ACHN (cell line): ENCODE results near the gene DYNLL1.
A peak's percentile ranks its signal among the peaks of the same experiment; 100 is the strongest.
"Not testable (repeated sequence)": the region's sequence is repeated elsewhere in the genome, so short reads cannot be mapped to it uniquely, and the experiment has no call there.

Experiments used
- DNase-seq: peaks from one replicate; pipeline ENCODE4 v3.0.0-alpha.2; 2015
- in situ Hi-C: cut with HindIII; loops from 2 replicates; pipeline ENCODE4 v1.10.0; 2017; ENCODE audit warnings: low sequenced_read_pairs, low pct_ligation_motif_present, low pct_unique_long_range_greater_than_20kb

Gene DYNLL1

DNA sequence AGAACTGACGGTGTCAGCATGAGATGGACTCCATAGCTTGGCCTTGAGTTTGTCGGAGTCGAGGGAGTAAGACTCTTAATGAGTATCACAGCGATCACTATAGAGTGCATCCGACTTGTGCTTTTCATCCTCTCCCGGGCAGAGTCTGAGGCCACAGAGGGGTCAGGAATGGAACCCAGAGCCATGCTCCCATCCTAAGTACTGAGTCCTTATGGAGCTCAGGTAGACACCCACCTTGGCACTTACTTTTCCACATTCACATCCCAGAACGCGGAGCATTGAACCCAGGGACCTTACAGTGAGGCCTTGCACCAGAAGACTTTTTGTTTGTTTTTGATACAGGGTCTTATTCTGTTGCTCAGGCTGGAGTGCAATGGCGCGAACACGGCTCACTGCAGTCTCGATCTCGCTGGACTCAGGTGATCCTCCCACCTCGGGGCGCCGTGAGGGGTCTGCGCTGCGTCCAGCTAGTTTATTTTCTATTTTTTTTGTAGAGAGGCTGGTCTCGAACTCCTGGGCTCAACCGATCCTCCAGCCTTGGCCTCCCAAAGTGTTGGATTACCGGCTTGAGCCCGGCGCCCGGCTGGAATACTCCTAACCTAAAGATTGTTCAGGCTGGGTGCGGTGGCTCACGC is 25.6 kb upstream of the DYNLL1 start:
- in situ Hi-C loops, result no loop called here
- DNase-seq, result peak; percentile 38

DNA sequence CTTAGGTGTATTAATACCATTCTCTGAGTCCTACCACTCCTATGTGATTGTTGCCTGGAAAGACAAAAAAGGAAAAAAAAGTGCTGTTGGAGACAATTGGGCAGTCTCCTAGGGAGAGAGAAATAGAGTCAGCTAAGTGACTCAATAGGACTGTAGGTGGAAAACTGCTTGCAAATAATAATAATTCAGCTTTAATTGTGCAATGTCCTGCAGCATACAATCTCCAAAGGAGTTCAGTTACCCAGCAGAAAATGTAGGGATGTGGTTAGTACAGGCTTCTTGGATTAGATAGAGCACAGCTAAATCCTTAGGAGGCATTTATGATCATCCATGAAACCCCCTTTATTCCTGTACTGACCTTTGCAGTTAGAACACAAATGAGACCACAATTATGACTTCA is 23.4 kb upstream of the DYNLL1 start:
- DNase-seq, result no peak
- in situ Hi-C loops, result no loop called here

DNA sequence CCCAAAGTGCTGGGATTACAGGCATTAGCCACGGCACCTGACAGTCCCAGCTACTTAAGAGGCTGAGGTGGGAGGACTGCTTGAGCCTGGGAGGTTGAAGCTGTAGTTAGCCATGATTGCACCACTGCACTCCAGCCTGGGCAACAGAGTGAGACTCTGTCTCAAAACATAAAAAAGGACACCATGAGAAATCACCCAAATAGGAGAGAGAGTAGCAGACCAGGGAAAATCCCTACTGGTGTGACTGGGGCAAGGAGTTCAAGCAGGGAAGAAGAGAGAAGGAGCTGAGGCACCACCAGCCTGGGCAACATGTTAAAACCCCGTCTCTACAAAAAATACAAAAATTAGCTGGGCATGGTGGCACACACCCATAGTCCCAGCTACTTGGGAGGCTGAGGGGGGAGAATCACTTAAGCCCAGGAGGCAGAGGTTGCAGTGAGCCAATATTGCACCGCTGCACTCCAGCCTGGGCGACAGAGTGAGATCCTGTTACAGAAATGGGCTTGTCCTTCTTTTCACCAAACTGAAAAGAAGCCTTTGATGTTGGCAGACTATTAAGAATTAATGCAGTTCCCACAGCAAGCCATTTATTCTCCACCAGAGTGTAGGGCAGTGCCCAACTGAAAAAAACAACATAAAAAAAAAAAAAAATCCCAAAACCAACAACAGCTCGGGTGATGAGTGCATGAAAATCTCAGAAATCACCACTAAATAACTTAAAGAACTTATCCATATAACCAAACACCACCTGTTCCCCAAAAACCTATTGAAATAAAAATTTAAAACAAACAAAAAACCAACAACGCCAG is 21.9 kb upstream of the DYNLL1 start:
- DNase-seq, result no peak
- in situ Hi-C loops, result no loop called here

DNA sequence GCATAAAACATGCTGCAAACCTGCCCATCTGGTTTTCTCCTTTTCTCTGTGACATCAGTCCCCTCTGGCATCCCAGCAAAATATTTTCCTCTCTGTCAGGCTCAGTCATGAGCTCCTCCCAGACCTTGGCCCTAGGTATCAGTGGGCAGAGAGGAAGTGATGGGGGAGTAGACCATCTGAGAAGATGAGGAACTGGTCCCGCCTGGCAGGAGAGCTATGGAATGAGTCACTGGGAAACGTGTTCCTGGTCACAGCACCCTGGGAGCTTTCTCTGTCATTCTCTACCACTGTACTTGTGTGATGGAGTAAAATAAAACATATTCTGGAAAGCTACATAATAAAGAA is 21.3 kb upstream of the DYNLL1 start:
- DNase-seq, result peak; percentile 84
- in situ Hi-C loops, result no loop called here

DNA sequence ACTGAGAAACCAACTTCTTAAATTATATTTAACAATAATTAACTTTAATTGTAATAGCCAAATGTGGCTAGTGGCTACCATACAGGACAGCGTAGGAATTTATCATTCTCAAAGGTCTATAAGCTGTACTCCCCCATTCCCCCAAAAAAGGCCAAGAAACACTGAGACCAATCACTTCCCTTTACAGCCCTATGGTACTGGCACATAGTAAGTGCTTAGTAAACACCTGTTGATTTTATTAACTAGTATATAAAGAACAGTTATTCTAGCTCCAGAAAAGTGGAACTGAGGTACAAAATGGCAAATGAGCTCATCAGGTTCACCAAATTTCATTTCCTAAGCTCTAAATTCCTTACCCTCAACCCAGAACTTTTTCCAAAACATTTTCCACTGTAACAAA is 20.3 kb upstream of the DYNLL1 start:
- in situ Hi-C loops, result no loop called here

DNA sequence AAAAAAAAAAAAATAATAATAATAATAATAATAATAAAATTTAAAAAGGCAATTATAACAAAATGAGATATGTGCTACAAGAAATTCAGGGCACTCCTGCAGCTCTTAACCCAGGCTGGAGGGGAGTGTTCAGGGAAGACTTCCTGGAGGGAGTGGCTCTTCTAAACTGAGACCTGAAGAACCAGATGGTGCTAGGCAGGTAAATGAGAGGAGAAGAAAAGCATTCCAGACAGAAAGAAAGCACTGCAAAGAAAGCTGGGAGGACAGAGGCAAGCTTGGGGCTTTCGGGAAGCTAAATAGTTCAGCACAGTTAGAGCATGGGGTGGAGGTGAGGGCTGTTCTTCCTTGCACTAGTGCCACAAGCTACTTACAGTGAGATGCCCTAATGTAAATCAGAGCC is 16.5 kb upstream of the DYNLL1 start:
- DNase-seq, result no peak
- in situ Hi-C loops, result no loop called here

More for the DNA sequence above, 20.3 kb upstream of the DYNLL1 start:
- DNase-seq, result no peak

DNA sequence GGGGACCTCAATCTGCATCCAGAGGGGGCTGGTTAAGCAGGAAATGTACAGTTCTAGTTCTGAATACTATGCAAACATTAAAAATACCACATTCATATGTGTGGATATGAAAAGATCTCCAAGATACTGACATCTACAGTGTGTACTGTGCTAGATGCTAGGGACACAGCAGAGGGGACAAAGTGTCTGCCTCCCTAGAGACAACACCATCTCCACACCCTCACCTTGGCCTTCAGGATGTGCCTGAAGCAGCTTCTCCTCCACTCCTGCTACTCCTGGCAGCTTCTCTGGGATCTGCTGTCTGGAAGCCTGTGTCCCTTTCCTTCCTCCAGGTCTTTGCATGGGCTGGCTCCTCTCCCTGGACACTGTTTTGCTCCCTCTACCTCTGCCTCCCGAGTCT is 15.7 kb upstream of the DYNLL1 start:
- no peak for DNase-seq
- in situ Hi-C loops, result no loop called here

DNA sequence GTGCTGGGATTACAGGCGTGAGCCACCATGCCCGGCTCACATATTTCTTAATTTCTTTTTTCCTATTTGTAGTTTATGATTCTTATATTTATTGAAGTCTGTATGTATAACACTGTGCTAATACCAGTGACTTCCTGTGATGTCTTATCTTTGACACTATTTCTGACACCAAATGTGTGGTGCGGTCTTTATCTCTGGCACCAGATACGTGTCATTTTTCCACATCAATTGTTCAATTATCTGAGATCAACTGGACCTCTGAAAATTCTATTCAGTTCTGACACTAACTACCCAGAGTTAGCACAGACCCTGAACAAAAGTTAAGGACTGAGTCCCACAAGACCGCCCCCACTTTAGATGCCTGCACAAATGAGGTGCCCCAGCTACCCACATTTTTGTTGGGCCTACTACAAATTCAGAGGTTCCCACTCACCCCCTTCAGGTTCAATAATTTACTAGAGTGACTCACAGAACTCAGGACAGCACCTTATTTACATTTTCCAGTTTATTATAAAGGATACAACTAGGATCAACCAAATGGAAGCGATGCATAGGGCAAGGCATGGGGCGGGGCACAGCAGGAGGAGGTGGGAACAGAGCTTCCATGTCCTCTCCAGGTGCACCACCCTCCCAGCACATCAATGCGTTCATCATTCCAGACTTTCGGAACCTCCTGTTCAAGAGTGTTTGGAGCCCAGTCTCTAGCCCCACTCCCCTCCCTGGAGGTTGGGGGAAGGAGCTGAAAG is 14.7 kb upstream of the DYNLL1 start:
- no peak for DNase-seq
- in situ Hi-C loops, result no loop called here

DNA sequence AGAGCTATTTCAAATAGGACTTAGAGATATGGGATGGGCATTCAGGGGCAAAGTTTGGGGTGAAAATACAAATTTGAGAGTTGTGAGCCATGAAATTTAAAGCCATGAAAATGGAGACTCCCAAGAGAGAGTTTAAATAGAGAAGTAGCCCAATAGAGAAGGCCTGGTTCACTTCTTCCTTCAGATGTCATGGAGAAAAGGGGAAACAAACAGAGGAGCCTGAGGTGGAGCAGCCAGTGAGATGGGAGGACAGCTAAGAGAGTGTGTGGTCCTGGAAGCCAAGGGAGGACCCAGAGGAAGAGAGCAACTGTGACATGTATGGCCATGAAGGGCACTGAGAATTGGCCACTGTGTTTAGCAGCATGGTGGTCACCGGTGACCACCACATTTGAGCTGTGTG is 12.3 kb upstream of the DYNLL1 start:
- in situ Hi-C loops, result no loop called here
- DNase-seq, result no peak

DNA sequence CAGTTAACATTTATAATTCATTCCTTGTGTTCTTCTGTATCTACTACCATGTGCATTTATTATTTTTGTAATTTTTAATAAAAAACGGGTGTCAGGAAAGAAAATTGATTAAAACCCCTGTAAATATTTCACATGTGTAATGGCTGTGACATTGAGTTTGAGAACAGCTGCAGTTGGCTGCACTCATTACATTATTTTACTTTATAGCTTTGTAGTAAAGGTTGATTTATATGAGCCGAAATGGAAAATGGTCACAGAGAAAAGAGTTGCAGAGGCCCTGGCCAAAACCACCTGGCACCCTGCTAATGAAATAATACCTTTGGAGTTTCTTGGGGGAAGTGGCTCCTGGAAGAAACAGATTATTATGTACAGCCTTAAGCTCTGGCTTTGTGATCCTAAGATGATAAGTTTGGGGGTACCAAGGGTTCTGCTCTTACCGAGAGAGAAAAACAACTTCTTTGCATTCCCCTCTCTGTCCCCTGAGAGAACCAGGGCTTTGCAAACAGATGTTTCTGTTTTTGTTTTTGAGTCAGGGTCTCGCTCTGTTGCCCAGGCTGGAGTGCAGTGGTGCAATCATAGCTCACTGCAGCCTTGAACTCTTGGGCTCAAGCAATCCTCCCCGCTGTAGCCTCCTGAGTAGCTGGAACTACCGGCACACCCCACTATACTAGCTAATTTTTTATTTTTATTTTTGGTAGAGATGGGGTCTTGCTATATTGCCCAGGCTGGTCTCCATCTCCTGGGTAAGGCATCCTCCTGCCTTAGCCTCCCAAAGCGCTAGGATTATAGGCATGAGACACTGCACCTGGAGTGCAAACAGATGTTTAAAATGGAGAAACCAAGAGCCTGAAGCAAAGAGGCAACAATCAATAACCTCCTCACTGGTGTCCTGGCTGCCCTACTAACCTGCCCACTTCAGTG is 9.7 kb upstream of the DYNLL1 start:
- no peak for DNase-seq
- in situ Hi-C loops, result no loop called here

DNA sequence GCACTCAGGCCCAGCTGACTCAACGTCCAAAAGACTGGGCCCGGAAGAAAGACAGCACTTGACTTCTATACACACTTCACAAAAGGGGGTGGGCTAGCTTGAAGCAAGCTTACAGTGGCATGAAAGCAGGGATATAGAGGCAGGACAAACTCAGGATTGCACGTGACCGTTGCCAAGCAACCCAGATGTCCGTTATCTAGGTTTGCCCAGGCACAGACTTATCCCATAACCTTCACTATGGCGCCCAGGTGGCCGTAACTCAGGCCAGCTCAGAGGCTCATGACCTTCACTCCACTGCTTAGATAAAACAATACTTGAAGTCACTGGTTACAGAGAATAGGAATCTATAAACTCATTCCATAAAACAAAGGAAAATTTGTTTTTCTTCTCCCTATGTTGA is 8.4 kb upstream of the DYNLL1 start:
- DNase-seq, in situ Hi-C loops: not testable (repeated sequence)

DNA sequence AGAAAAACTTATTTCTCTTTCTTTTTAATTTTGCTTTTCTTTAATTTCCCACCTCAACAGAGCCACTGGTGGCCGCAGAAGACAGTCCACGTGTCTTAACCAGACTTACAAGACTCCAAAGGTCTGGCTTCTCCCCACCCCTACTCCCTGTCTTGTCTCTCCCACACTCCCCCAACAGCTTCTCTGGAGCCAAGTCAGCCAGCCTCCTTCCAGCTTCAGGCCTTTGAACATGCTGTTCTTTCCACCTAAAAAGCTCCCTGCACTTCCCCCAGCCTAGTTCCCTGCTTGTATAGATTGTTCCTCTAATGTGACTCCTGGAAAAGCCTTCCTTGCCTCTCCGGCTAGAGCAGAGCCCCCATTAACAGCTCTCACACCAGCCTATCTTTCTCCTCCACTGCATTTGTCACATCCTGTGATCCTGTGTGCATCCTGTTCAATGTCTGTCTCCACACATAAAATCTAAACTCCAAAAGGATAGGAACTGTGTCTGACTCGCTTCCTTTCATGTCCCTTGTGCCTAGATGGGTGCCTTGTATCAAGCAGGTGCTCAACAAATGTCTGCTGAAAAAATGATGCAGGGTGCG is 7.8 kb upstream of the DYNLL1 start:
- DNase-seq, result no peak
- in situ Hi-C loops, result no loop called here

DNA sequence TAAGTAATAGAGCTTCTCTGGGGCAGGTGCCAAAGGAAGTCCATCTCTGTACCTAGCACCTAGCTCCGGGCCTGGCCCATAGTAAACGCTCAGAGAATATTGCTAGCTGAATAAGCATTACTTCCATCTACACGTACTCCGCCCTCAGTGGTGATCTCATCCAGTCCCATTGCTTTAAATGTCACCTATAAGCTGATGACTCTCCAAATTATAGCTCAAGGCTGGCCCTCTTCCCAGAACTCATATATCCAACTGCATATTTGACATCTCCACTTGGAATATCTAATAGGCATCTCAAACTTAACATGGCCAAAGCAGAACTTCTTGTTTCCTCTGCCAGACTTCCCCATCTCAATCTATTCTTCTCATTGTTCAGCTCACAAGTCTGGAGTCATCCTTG is 6.9 kb upstream of the DYNLL1 start:
- in situ Hi-C loops, result no loop called here
- DNase-seq, result no peak

DNA sequence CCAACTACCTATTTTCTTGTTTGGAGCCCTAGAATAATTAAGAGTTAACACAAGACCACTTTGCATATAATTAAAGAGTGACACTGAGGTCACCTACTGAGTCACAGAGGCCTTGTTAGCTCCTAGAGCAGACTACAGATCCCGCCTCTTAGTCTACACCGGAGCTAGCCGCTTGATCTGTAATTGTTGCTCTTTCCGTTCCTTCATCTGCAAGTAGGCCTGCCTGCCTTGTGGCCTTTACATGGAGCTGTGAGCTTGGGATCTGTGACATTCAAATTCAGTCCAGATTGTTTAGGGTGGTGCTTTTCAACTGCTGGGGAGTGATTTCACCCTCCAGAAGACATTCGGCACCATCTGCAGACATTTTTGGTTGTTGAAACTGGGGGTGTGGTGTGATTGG is 5.6 kb upstream of the DYNLL1 start:
- in situ Hi-C loops, result no loop called here
- DNase-seq, result no peak

DNA sequence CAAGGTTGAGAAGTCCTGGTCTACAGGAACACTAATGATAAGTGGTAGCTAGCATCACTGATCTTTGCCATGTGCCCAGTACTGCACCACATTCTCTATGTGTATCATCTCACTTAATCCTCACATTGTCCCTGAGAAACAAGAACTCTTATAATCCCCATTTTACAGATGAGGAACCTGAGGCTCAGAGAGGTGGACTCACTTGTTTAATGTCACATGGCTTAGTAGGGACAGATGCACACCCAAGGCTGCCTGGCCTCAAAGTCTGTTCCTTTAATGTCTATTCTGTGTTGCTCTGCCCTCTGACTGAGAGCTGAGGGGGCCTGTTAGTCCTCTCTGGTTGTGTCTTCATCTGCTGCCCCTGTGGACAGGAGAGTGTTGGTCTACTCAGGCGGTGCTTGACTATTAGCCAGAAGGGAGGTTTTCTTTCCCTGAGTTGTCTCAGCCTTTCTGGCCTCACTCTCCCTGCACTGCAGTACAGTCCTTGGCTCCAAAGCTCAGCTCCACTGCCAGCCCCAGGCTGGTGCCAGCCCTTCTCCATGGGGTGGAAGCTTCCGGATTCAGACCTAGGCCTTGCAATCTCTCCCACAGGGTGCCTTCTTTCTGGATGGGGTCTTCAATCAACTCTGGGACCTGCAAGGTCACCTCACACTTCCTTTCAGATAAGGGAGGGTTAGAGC is 4.9 kb upstream of the DYNLL1 start:
- DNase-seq, result no peak
- in situ Hi-C loops, result no loop called here

DNA sequence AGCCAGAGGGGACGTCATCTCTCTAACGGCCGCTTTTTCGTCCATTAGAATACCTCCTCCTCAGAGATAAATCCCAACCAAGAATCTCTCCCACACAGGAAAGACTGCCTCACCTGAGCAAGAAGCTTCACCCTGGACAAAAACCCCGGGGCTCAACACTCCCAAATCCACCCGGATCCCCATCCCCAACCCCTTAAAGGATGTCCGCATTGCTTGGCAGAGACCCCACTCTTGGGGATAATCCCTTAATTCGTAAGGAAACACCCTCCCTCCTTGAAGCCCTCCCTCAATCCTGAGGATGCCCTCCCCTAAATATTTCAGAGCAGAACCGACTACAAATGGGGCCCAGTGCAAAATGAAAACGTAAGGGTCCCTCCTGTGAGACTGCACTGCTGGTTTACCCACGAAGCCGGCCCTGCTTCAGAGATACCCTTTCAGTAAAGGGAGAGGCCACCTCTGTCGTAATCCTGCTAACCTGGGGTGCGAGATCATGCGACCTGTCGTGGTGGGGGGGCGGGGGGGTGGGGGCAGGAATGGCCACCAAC is 655 bp upstream of the DYNLL1 start:
- in situ Hi-C loops, result no loop called here
- no peak for DNase-seq

DNA sequence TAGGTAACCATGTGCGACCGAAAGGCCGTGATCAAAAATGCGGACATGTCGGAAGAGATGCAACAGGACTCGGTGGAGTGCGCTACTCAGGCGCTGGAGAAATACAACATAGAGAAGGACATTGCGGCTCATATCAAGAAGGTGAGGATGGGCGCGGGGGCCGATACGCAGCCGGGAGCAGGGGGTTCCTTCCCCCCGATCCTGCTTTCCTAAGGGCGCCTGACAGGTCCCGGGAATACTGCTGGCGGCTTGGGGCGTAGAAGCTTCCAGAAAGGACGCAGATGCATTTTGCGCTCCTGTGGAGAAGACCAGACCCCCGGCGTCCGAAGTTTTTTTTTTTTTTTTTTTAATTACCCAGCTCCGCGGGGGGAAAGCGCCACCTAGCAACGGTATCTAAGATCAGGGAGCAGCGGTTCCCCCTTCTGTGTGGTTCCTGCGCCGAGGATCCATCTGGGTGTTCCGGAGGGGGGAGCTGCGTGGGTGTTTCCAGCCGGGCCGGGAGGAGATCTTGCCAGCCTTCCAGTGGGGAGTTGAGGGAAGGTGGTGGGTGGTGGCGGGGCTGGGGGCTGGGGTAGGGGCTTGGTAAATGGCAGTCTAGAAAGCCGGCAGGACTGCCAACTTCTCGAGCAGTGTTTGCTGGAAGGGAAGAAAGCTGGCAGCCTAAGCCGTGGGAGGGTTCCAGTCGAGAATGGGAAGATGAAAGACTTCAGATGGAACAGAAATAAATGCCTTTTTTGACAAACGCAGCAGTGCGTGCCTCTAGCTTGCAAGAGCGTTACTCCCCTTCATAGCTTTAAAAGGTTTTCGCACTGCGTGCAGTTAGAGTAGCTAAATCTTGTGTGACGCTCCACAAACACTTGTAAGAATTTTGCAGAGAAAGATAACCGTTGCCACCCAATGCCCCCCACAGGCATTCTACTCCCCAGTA is 764 bp downstream of the DYNLL1 start:
- in situ Hi-C loops, result no loop called here
- DNase-seq, result peak; percentile 54
